ENCODE measurements around the gene COG8. TPM values are rescaled to one million over a fixed set of nuclear protein-coding genes. Genes with fewer than 3 reads are reported as not detected.

Gene COG8
- total and polyA plus RNA-seq, 5 donors, result 15.7 to 24.8 (median 22.7) TPM

DNA sequence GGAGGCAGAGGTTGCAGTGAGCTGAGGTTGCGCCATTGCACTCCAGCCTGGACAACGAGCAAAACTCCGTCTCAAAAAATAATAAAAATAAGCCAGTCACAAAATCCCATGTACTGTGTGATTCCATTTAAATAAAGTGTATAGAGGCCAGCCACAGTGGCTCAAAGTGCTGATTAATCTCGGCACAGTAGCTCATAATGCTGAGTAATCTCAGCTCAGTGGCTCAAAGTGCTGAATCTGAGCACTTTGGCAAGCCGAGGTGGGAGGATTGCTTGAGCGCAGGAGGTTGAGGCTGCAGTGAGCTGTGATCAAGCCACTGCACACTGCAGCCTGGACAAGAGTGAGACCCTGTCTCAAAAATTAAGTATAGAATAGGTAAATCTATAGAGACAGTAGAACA lies 7.3 kb upstream of the COG8 start:
- no peaks in the 10 kb centered on the region for H3K9me3 ChIP-seq (ENCODE audit: control insufficient read depth, low read length)
- no peaks in the 10 kb centered on the region for H3K27me3 ChIP-seq (ENCODE audit: control insufficient read depth, insufficient read depth)
- no peak overlapping the region for H3K4me3 ChIP-seq (ENCODE audit: low read length)
- ATAC-seq (no peak), DNase-seq (no peak)
- H3K4me1 ChIP-seq (ENCODE audit: control insufficient read depth, insufficient read depth, low read length), result no peaks in the 10 kb centered on the region
- 87% methylated on average over 6 of the region's 6 CpGs for WGBS
- H3K27ac ChIP-seq (ENCODE audit: low read length), result no peak overlapping the region
- intact Hi-C loops (cut with DNase I), result no loop called here

DNA sequence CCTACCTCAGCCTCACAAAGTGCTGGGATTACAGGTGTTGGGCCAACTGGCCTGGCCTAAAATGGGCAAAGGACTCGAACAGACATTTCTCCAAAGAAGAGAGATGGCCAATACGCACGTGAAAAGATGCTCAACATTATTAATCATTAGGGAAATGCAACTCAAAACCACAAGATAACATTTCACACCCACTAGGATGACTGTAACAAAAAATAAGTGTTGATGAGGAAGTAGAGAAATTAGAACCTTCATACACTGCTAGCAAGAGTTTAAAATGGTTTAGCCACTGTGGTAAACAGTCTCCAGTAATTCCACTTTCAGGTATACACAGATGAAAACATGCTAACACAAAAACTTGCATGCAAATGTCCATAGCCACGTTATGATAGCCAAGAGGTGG lies 6.6 kb upstream of the COG8 start:
- 75% methylated on average over 4 of the region's 4 CpGs for WGBS
- intact Hi-C loops (cut with DNase I), result no loop called here
- no peaks in the 10 kb centered on the region for H3K9me3 ChIP-seq (ENCODE audit: control insufficient read depth, low read length)
- H3K4me3 ChIP-seq (ENCODE audit: low read length), result no peak overlapping the region
- ATAC-seq (no peak), DNase-seq (no peak)
- no peak overlapping the region for H3K27ac ChIP-seq (ENCODE audit: low read length)
- H3K4me1 ChIP-seq (ENCODE audit: control insufficient read depth, insufficient read depth, low read length), result no peaks in the 10 kb centered on the region
- no peaks in the 10 kb centered on the region for H3K27me3 ChIP-seq (ENCODE audit: control insufficient read depth, insufficient read depth)

- Histone ChIP-seq H3K4me3 (ENCODE audit: low read length) (no peak overlapping the region), H3K27me3 (ENCODE audit: control insufficient read depth, insufficient read depth) (no peaks in the 10 kb centered on the region), H3K4me1 (ENCODE audit: control insufficient read depth, insufficient read depth, low read length) (no peaks in the 10 kb centered on the region), H3K27ac (ENCODE audit: low read length) (no peak overlapping the region), H3K9me3 (ENCODE audit: control insufficient read depth, low read length) (no peaks in the 10 kb centered on the region)
- 96% methylated on average over 5 of the region's 5 CpGs for WGBS
- intact Hi-C loops (cut with DNase I), result no loop called here
- DNase-seq (no peak), ATAC-seq (no peak)
Observed at GRCh38 chr16:69344171-69344570, 4.8 kb upstream of the COG8 start.

DNA sequence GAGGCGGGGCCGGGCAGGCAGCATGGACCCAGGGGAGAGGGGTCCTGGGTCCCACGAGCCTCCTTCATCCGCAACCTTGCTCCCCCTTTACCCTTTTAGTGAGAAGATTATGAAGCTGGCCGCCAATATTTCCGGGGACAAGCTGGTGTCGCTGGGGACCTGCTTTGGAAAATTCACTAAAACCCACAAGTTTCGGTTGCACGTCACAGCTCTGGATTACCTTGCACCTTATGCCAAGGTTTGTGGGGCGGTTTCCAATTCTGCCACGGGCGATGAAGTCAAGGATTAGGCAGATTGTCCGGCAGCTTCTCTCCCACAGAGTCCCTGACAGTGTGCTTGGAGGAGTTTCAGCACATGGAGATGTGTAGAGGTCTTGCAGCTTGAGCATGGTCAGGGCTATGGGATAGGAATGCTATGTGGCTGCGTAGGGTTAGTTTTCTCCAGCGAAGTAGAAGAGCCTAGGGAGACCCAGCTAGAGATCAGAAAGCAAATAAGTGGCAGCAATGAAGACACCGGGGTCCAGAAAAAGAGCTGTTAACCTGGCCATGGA lies 806 bp upstream of the COG8 start:
- intact Hi-C loops (cut with DNase I), result no loop called here
- ATAC-seq (no peak), DNase-seq (peak in 1 of 3 donors; percentile 19)
- no peaks in the 10 kb centered on the region for H3K9me3 ChIP-seq (ENCODE audit: control insufficient read depth, low read length)
- WGBS, result 7% methylated on average over 16 of the region's 16 CpGs
- peak overlapping the region; percentile 72 for H3K27ac ChIP-seq (ENCODE audit: low read length)
- no peaks in the 10 kb centered on the region for H3K27me3 ChIP-seq (ENCODE audit: control insufficient read depth, insufficient read depth)
- H3K4me3 ChIP-seq (ENCODE audit: low read length), result peak overlapping the region; percentile 70
- peaks cover 2% of the 10 kb centered on the region for H3K4me1 ChIP-seq (ENCODE audit: control insufficient read depth, insufficient read depth, low read length)

DNA sequence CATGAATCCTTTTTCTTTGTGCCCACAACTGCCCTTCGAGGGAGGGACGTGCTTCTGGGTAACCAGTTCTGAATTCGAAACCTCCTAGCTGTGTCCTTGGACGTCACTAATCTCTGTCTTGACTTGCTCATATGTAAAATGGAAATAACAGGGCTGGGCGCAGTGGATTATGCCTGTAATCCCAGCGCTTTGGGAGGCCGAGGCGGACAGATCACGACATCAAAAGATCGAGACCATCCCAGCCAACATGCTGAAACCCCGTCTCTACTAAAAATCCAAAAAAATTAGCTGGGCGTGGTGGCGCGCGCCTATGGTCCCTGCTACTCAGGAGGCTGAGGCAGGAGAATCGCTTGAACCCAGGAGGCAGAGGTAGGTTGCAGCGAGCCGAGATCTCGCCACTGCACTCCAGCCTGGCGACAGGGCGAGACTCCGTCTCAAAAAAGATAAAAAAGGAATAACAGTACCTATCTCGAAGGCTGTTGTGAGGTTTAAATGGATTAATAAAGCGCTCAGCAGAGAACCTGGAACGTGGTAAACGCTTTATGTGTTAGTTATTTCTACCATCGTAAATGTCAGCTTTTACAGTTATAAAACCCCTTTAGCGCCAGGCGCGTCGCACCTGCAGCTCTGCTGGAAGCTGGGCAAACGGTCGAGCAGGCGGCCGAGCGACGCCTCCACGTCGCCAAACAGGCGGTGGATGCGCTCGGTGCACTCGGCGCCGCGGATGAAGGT lies 641 bp downstream of the COG8 start:
- H3K9me3 ChIP-seq (ENCODE audit: control insufficient read depth, low read length), result no peaks in the 10 kb centered on the region
- peak overlapping the region; percentile 70 for H3K4me3 ChIP-seq (ENCODE audit: low read length)
- peak overlapping the region; percentile 58 for H3K27ac ChIP-seq (ENCODE audit: low read length)
- intact Hi-C loops (cut with DNase I), result no loop called here
- H3K27me3 ChIP-seq (ENCODE audit: control insufficient read depth, insufficient read depth), result no peaks in the 10 kb centered on the region
- DNase-seq (peak in 2 of 3 donors; percentile 52 to 58), ATAC-seq (no peak)
- H3K4me1 ChIP-seq (ENCODE audit: control insufficient read depth, insufficient read depth, low read length), result peaks cover 2% of the 10 kb centered on the region
- WGBS, result 19% methylated on average over 46 of the region's 46 CpGs

- H3K4me1 ChIP-seq (ENCODE audit: control insufficient read depth, insufficient read depth, low read length), result peaks cover 2% of the 10 kb centered on the region
- no peak overlapping the region for H3K4me3 ChIP-seq (ENCODE audit: low read length)
- ATAC-seq (no peak), DNase-seq (no peak)
- H3K9me3 ChIP-seq (ENCODE audit: control insufficient read depth, low read length), result no peaks in the 10 kb centered on the region
- intact Hi-C loops (cut with DNase I), result no loop called here
- H3K27ac ChIP-seq (ENCODE audit: low read length), result no peak overlapping the region
- no peaks in the 10 kb centered on the region for H3K27me3 ChIP-seq (ENCODE audit: control insufficient read depth, insufficient read depth)
- 93% methylated on average over 9 of the region's 9 CpGs for WGBS
Observed at GRCh38 chr16:69334696-69335095, 4.7 kb downstream of the COG8 start.

DNA sequence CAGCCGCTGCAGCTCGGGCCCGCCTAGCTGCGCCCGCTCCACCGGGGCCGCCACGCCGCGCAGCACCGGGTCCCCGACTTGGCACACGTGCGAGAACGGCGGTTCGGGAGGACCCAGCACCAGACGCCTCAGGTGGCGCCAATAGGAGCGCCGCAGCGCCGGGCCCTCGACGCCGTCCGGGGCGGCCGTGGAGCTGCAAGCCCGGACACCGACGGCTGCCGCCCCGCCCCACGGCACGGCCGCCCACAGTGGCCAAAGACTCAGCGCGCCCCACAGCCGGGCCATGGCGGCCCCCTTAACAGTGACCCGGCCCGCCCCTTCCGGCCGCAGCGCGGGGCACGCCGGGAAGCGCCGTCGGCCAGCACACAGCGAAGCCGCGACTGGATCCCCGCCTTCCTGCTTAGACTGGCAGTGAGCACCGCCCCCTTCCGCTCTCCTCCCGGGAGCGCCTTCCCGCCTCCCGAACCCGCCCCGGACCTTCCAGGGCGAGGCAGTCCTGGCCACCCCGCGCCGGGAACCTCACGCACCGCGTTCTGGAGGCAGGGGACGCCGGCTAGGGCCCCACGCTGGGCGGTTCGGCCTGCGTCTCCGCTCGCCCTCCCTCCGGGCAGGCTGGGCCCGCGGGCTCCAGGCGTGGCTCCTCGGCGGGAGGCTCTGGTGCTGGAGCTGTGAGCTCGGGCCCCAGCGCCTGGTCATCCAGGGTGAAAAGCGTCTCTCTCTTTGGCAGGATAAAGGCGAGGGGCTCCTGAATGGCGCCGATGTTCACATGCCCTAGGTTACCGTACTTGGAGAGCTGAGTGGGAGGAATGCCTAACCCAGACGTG lies 8.9 kb downstream of the COG8 start, which contains the start of gene PDF:
Gene PDF, minus strand, starts transcription at position 303 of the 824 bp plus-strand sequence. Its CDS starts 18 bp downstream, at position 285.
- H3K4me1 ChIP-seq (ENCODE audit: control insufficient read depth, insufficient read depth, low read length), result peaks cover 6% of the 10 kb centered on the region
- DNase-seq (peak; percentile 96 to 98 (median 97)), ATAC-seq (peak; percentile 97 to 98)
- H3K27me3 ChIP-seq (ENCODE audit: control insufficient read depth, insufficient read depth), result no peaks in the 10 kb centered on the region
- no peaks in the 10 kb centered on the region for H3K9me3 ChIP-seq (ENCODE audit: control insufficient read depth, low read length)
- peak within 1 kb of the TSS; percentile 89 for H3K27ac ChIP-seq (ENCODE audit: low read length)
- intact Hi-C loops (cut with DNase I), result no loop called here
- H3K4me3 ChIP-seq (ENCODE audit: low read length), result peak within 1 kb of the TSS; percentile 78
- WGBS, result under 1% methylated on average over 93 of the region's 93 CpGs

DNA sequence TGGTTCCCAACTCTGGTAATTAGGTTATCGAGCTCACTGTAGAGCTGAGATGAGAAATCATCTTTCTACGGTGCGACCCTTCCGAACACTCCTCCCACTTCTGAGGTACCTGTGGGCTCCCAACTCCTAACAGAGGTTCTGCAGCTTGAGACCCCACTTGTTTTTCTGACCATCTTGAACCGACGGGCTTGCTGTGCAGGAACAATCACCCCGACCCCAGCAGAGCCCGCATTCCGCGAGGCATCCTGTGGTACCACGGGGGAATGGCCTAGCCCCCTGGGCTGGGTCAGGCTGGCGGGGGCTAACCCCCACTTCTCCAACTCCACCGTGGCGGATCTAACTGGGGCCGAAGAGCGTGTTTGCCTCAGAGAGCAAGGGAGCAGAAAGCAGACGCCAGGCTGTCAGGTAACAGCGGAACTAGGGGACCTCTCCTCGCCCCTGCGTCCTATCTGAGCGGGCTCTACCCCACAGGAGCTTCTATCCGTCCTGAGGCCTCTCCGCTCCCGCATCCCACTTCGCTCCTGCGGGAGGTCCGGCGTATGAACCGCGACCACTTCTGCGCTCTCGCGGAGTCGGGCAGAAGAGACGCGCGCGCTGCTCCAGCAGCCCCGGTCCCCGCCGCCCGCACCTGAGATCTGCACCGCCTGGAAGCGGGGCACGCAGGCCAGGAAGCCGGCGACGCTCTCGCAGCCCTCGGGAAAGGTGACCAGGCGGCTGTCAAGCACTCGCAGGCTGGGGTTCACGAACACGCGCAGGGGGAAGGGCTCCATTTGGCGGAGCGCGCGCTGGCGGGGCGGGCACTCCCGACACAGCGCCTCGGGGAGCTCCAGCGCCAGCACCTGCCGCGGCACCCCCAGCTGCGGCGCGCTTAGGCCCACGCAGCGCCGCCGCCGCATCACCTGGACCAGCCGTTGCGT lies 9.7 kb downstream of the COG8 start:
- Histone ChIP-seq H3K27me3 (ENCODE audit: control insufficient read depth, insufficient read depth) (no peaks in the 10 kb centered on the region), H3K9me3 (ENCODE audit: control insufficient read depth, low read length) (no peaks in the 10 kb centered on the region), H3K4me3 (ENCODE audit: low read length) (peak overlapping the region; percentile 78), H3K27ac (ENCODE audit: low read length) (no peak overlapping the region), H3K4me1 (ENCODE audit: control insufficient read depth, insufficient read depth, low read length) (peaks cover 6% of the 10 kb centered on the region)
- intact Hi-C loops (cut with DNase I), result no loop called here
- DNase-seq, result peak in 2 of 3 donors; percentile 70 to 73
- WGBS, result 6% methylated on average over 77 of the region's 77 CpGs
- ATAC-seq, result peak; percentile 25

DNA sequence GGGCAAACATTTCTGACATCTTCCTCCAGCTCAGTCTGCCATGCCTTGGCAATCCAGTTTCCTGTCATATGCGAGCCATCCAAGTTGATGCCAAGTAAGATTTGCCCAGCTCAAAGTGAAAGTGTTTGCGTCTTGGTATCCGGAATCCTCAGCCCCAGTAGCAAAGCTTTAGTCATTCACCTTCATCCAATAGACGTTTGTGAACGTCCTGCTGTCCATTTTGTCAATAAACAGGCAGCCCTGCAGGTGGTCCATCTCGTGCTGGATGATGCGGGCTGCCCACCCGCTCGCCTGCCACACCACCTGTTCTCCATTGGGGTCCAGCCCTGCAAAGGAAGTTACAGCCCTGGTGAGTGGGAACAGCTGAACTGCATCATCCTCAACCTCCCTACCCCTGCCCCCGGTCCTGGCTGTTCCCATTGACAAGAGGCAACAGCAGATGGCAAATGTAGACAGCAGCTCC lies 10.5 kb downstream of the COG8 start:
- 68% methylated on average over 10 of the region's 10 CpGs for WGBS
- no peaks in the 10 kb centered on the region for H3K27me3 ChIP-seq (ENCODE audit: control insufficient read depth, insufficient read depth)
- H3K4me3 ChIP-seq (ENCODE audit: low read length), result no peak overlapping the region
- no peak overlapping the region for H3K27ac ChIP-seq (ENCODE audit: low read length)
- DNase-seq (no peak), ATAC-seq (no peak)
- intact Hi-C loops (cut with DNase I), result no loop called here
- no peaks in the 10 kb centered on the region for H3K9me3 ChIP-seq (ENCODE audit: control insufficient read depth, low read length)
- H3K4me1 ChIP-seq (ENCODE audit: control insufficient read depth, insufficient read depth, low read length), result peaks cover 6% of the 10 kb centered on the region

- no peak for DNase-seq
- intact Hi-C loops (cut with DNase I), result no loop called here
- H3K27ac ChIP-seq (ENCODE audit: low read length), result no peak overlapping the region
- no peaks in the 10 kb centered on the region for H3K27me3 ChIP-seq (ENCODE audit: control insufficient read depth, insufficient read depth)
- peaks cover 6% of the 10 kb centered on the region for H3K4me1 ChIP-seq (ENCODE audit: control insufficient read depth, insufficient read depth, low read length)
- ATAC-seq, result no peak
- 94% methylated on average over 14 of the region's 14 CpGs for WGBS
- no peaks in the 10 kb centered on the region for H3K9me3 ChIP-seq (ENCODE audit: control insufficient read depth, low read length)
- no peak overlapping the region for H3K4me3 ChIP-seq (ENCODE audit: low read length)
Observed at GRCh38 chr16:69327585-69328310, 11.6 kb downstream of the COG8 start.
